ENCODE data around the gene CPVL. TPM values are rescaled to one million over a fixed set of nuclear protein-coding genes. Genes with fewer than 3 reads are reported as not detected.

The CPVL gene
- polyA plus RNA-seq (ENCODE audit: insufficient read length in 3 of 3), result 10 to 100 TPM; 67.9 to 70.7 (median 68.7) TPM

- DNase-seq (ENCODE audit: low read depth in 3 of 3, low spot score in 2 of 3), result peak in 1 of 3 donors; percentile 6
These were observed at the start of gene CPVL for GRCh38 chr7:29146057-29146706. TSS of gene CPVL (minus strand) at chr7:29146537. CDS start at chr7:29121061, 25,476 bp downstream.

- peak in 1 of 3 donors; percentile 32 for DNase-seq (ENCODE audit: low read depth in 3 of 3, low spot score in 2 of 3)
These were observed 48.5 kb upstream of the CPVL start, which contains the start of gene CHN2 for GRCh38 chr7:29194594-29195427. TSS of gene CHN2 (plus strand) at chr7:29194775.

- DNase-seq (ENCODE audit: low read depth in 3 of 3, low spot score in 2 of 3), result no peak
These were observed 47.9 kb upstream of the CPVL start for GRCh38 chr7:29194206-29194593.

- no peak for DNase-seq (ENCODE audit: low read depth in 3 of 3, low spot score in 2 of 3)
These were observed 47.2 kb upstream of the CPVL start for GRCh38 chr7:29193316-29194205.

- DNase-seq (ENCODE audit: low read depth in 3 of 3, low spot score in 2 of 3), result no peak
These were observed 46.5 kb upstream of the CPVL start for GRCh38 chr7:29192811-29193210.

- DNase-seq (ENCODE audit: low read depth in 3 of 3, low spot score in 2 of 3), result no peak
These were observed 46.0 kb upstream of the CPVL start for GRCh38 chr7:29192323-29192722.

GRCh38 chr7:29190349-29191045 is 44.2 kb upstream of the CPVL start:
- no peak for DNase-seq (ENCODE audit: low read depth in 3 of 3, low spot score in 2 of 3)

GRCh38 chr7:29189743-29190201 is 43.4 kb upstream of the CPVL start:
- peak in 1 of 3 donors; percentile 42 for DNase-seq (ENCODE audit: low read depth in 3 of 3, low spot score in 2 of 3)

GRCh38 chr7:29185613-29186012 is 39.3 kb upstream of the CPVL start:
- DNase-seq (ENCODE audit: low read depth in 3 of 3, low spot score in 2 of 3), result no peak

GRCh38 chr7:29184599-29184998 is 38.3 kb upstream of the CPVL start:
- no peak for DNase-seq (ENCODE audit: low read depth in 3 of 3, low spot score in 2 of 3)

- no peak for DNase-seq (ENCODE audit: low read depth in 3 of 3, low spot score in 2 of 3)
These were observed 32.8 kb upstream of the CPVL start for GRCh38 chr7:29179115-29179514.

GRCh38 chr7:29177963-29178600 is 31.7 kb upstream of the CPVL start:
- no peak for DNase-seq (ENCODE audit: low read depth in 3 of 3, low spot score in 2 of 3)

GRCh38 chr7:29173458-29173857 is 27.1 kb upstream of the CPVL start:
- no peak for DNase-seq (ENCODE audit: low read depth in 3 of 3, low spot score in 2 of 3)

GRCh38 chr7:29170781-29171180 is 24.4 kb upstream of the CPVL start:
- DNase-seq (ENCODE audit: low read depth in 3 of 3, low spot score in 2 of 3), result no peak

GRCh38 chr7:29167721-29168120 is 21.4 kb upstream of the CPVL start:
- DNase-seq (ENCODE audit: low read depth in 3 of 3, low spot score in 2 of 3), result no peak

GRCh38 chr7:29163854-29164253 is 17.5 kb upstream of the CPVL start:
- DNase-seq (ENCODE audit: low read depth in 3 of 3, low spot score in 2 of 3), result no peak

GRCh38 chr7:29162577-29162976 is 16.2 kb upstream of the CPVL start:
- no peak for DNase-seq (ENCODE audit: low read depth in 3 of 3, low spot score in 2 of 3)

- DNase-seq (ENCODE audit: low read depth in 3 of 3, low spot score in 2 of 3), result no peak
These were observed 14.9 kb upstream of the CPVL start for GRCh38 chr7:29161231-29161630.

GRCh38 chr7:29160080-29160479 is 13.7 kb upstream of the CPVL start:
- DNase-seq (ENCODE audit: low read depth in 3 of 3, low spot score in 2 of 3), result no peak

Measured in right renal cortex interstitium (tissue), 3 donors.